Ovary (tissue), 3 donors: ENCODE results near the gene CTIF.

ENCODE experiments used
- POLR2A ChIP-seq: fragments of 450-650 bp; IDR thresholded peaks from one replicate; pipeline ENCODE4 v1.6.1; 2017; ENCODE audit warnings: antibody characterized with exemption, mild to moderate bottlenecking, moderate library complexity
- TF ChIP-seq, protein P1 (sequence below), 3 donors: fragments of 450-650 bp in 2 of 3; fragments of 200-600 bp in 1 of 3; IDR thresholded peaks; one replicate each; pipeline versions ENCODE4 v1.5.1 to v1.8.0; 2016 to 2022; ENCODE audit warnings: antibody characterized with exemption in 3 of 3, mild to moderate bottlenecking in 1 of 3
- donor health status: DM: no; HTN: no; CAD: no.

DNA sequence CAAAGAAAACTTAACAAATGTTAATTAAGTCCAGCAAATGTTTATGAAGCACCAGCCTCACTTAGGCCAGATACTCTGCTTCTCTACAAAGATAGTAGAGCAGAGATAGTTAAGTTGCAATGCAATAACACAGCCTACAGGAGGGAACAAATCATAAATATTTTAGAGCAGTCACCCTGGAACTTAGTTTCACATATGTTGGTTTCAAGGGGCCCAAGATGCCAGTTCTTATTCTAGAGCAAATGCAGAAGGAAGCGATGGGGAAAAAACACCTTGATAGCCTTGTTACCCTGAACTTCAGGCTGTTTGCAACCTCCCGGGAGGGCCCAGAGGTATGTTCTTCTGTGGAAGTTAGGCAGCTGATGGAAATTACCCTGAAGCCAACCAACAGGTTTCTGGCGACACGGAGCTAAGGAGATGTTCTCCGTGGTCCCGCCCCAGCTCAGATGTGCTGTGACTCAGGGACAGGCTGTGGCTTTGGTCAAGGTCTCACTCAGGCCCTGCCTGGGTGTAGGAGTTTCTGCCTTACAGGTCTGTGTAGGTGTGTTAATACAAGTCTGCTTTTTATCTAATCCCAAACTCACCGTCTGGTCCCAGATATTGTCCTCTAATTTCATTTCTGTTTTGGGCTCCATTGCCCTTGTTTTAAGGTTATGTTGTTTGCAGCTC lies 3.8 kb downstream of the CTIF start:
- TF ChIP-seq, protein P1, sequence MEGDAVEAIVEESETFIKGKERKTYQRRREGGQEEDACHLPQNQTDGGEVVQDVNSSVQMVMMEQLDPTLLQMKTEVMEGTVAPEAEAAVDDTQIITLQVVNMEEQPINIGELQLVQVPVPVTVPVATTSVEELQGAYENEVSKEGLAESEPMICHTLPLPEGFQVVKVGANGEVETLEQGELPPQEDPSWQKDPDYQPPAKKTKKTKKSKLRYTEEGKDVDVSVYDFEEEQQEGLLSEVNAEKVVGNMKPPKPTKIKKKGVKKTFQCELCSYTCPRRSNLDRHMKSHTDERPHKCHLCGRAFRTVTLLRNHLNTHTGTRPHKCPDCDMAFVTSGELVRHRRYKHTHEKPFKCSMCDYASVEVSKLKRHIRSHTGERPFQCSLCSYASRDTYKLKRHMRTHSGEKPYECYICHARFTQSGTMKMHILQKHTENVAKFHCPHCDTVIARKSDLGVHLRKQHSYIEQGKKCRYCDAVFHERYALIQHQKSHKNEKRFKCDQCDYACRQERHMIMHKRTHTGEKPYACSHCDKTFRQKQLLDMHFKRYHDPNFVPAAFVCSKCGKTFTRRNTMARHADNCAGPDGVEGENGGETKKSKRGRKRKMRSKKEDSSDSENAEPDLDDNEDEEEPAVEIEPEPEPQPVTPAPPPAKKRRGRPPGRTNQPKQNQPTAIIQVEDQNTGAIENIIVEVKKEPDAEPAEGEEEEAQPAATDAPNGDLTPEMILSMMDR (IDR thresholded peaks at IDR 0.05) = no peak
- TF ChIP-seq POLR2A = no peak
